ENCODE measurements around the gene SULT2B1.

The SULT2B1 gene

GRCh38 chr19:48582168-48582567 lies 30.2 kb downstream of the SULT2B1 start:
- Histone ChIP-seq H4K12ac (ENCODE audit: low read depth, low read length) (no peak overlapping the region), H3K27me3 (ENCODE audit: insufficient read depth, low read length) (no peaks in the 10 kb centered on the region), H2BK12ac (ENCODE audit: low read length) (no peak overlapping the region), H2AFZ (ENCODE audit: insufficient read depth, low read length, poor library complexity) (no peak overlapping the region), H3K23ac (ENCODE audit: low read length) (no peak overlapping the region), H4K91ac (ENCODE audit: low read depth, low read length) (no peak overlapping the region), H3K27ac (ENCODE audit: low read depth, low read length) (no peak overlapping the region), H2AK5ac (ENCODE audit: low read length) (no peak overlapping the region), H3K36me3 (ENCODE audit: control insufficient read depth in 1 of 2, insufficient read depth in 2 of 2, low read length in 2 of 2) (no peaks in the 10 kb centered on the region), H3K9ac (ENCODE audit: low read length) (no peak overlapping the region), H3K4me2 (ENCODE audit: low read length) (no peak overlapping the region), H4K8ac (ENCODE audit: low read depth, low read length) (no peak overlapping the region), H3K4ac (ENCODE audit: low read depth, low read length) (no peak overlapping the region), H2BK5ac (ENCODE audit: low read depth, low read length, poor library complexity) (no peak overlapping the region), H3K79me1 (ENCODE audit: low read length) (no peaks in the 10 kb centered on the region), H3K9me3 (ENCODE audit: insufficient read depth, low read depth, low read length) (no peaks in the 10 kb centered on the region), H3K14ac (ENCODE audit: low read length) (no peak overlapping the region), H3K18ac (ENCODE audit: low read length) (no peak overlapping the region), H3K4me1 (ENCODE audit: control insufficient read depth in 1 of 2, insufficient read depth in 2 of 2, low read length in 2 of 2) (no peaks in the 10 kb centered on the region), H2BK120ac (ENCODE audit: insufficient read depth, low read length, poor library complexity) (no peak overlapping the region), H3K4me3 (ENCODE audit: low read depth, low read length) (no peak overlapping the region), H3K79me2 (ENCODE audit: control insufficient read depth, insufficient read depth, low read length, poor library complexity) (no peaks in the 10 kb centered on the region)
- no CpG with 5 or more reads among the region's 2 CpGs for WGBS (ENCODE audit: extremely low coverage, insufficient coverage, insufficient read length)
- DNase-seq: peak in 1 of 2 donors; percentile 22

GRCh38 chr19:48587387-48587786 lies 35.4 kb downstream of the SULT2B1 start:
- Histone ChIP-seq H3K4me3 (ENCODE audit: low read depth, low read length) (no peak overlapping the region), H2BK5ac (ENCODE audit: low read depth, low read length, poor library complexity) (no peak overlapping the region), H2BK12ac (ENCODE audit: low read length) (no peak overlapping the region), H3K27me3 (ENCODE audit: insufficient read depth, low read length) (no peaks in the 10 kb centered on the region), H3K79me1 (ENCODE audit: low read length) (peaks cover 3% of the 10 kb centered on the region), H3K4me2 (ENCODE audit: low read length) (no peak overlapping the region), H3K18ac (ENCODE audit: low read length) (no peak overlapping the region), H2BK120ac (ENCODE audit: insufficient read depth, low read length, poor library complexity) (no peak overlapping the region), H4K8ac (ENCODE audit: low read depth, low read length) (no peak overlapping the region), H3K36me3 (ENCODE audit: control insufficient read depth in 1 of 2, insufficient read depth in 2 of 2, low read length in 2 of 2) (no peaks in the 10 kb centered on the region), H3K9ac (ENCODE audit: low read length) (no peak overlapping the region), H3K9me3 (ENCODE audit: insufficient read depth, low read depth, low read length) (no peaks in the 10 kb centered on the region), H3K14ac (ENCODE audit: low read length) (no peak overlapping the region), H4K91ac (ENCODE audit: low read depth, low read length) (no peak overlapping the region), H3K4ac (ENCODE audit: low read depth, low read length) (no peak overlapping the region), H4K12ac (ENCODE audit: low read depth, low read length) (no peak overlapping the region), H3K79me2 (ENCODE audit: control insufficient read depth, insufficient read depth, low read length, poor library complexity) (no peaks in the 10 kb centered on the region), H3K23ac (ENCODE audit: low read length) (no peak overlapping the region), H2AK5ac (ENCODE audit: low read length) (no peak overlapping the region), H2AFZ (ENCODE audit: insufficient read depth, low read length, poor library complexity) (no peak overlapping the region), H3K27ac (ENCODE audit: low read depth, low read length) (no peak overlapping the region), H3K4me1 (ENCODE audit: control insufficient read depth in 1 of 2, insufficient read depth in 2 of 2, low read length in 2 of 2) (peaks cover 0 to 5% of the 10 kb centered on the region in 2 experiments)
- WGBS (ENCODE audit: extremely low coverage, insufficient coverage, insufficient read length): no CpG with 5 or more reads among the region's 3 CpGs
- DNase-seq: no peak

- H3K4ac ChIP-seq (ENCODE audit: low read depth, low read length): no peak overlapping the region
- H2AK5ac ChIP-seq (ENCODE audit: low read length): no peak overlapping the region
- H3K36me3 ChIP-seq (ENCODE audit: control insufficient read depth in 1 of 2, insufficient read depth in 2 of 2, low read length in 2 of 2): no peaks in the 10 kb centered on the region
- H2BK5ac ChIP-seq (ENCODE audit: low read depth, low read length, poor library complexity): no peak overlapping the region
- H3K79me1 ChIP-seq (ENCODE audit: low read length): peaks cover 3% of the 10 kb centered on the region
- H2AFZ ChIP-seq (ENCODE audit: insufficient read depth, low read length, poor library complexity): peak overlapping the region; percentile 21
- peak overlapping the region; percentile 41 for H2BK12ac ChIP-seq (ENCODE audit: low read length)
- no peaks in the 10 kb centered on the region for H3K79me2 ChIP-seq (ENCODE audit: control insufficient read depth, insufficient read depth, low read length, poor library complexity)
- no peak overlapping the region for H2BK120ac ChIP-seq (ENCODE audit: insufficient read depth, low read length, poor library complexity)
- H3K18ac ChIP-seq (ENCODE audit: low read length): peak overlapping the region; percentile 30
- no peak overlapping the region for H3K27ac ChIP-seq (ENCODE audit: low read depth, low read length)
- no peak overlapping the region for H3K14ac ChIP-seq (ENCODE audit: low read length)
- no peak overlapping the region for H3K23ac ChIP-seq (ENCODE audit: low read length)
- H4K12ac ChIP-seq (ENCODE audit: low read depth, low read length): no peak overlapping the region
- H4K8ac ChIP-seq (ENCODE audit: low read depth, low read length): peak overlapping the region; percentile 75
- H3K9me3 ChIP-seq (ENCODE audit: insufficient read depth, low read depth, low read length): no peaks in the 10 kb centered on the region
- no peak overlapping the region for H3K4me3 ChIP-seq (ENCODE audit: low read depth, low read length)
- no peak overlapping the region for H4K91ac ChIP-seq (ENCODE audit: low read depth, low read length)
- peak overlapping the region; percentile 75 for H3K4me2 ChIP-seq (ENCODE audit: low read length)
- no peak overlapping the region for H3K9ac ChIP-seq (ENCODE audit: low read length)
- peak; percentile 92 to 98 for DNase-seq
- H3K27me3 ChIP-seq (ENCODE audit: insufficient read depth, low read length): no peaks in the 10 kb centered on the region
- peaks cover 0 to 5% of the 10 kb centered on the region in 2 experiments for H3K4me1 ChIP-seq (ENCODE audit: control insufficient read depth in 1 of 2, insufficient read depth in 2 of 2, low read length in 2 of 2)
- no CpG with 5 or more reads among the region's 36 CpGs for WGBS (ENCODE audit: extremely low coverage, insufficient coverage, insufficient read length)
These were observed 36.9 kb downstream of the SULT2B1 start for GRCh38 chr19:48588670-48589401.

GRCh38 chr19:48591021-48591420 lies 39.0 kb downstream of the SULT2B1 start:
- H3K14ac ChIP-seq (ENCODE audit: low read length): no peak overlapping the region
- H2BK120ac ChIP-seq (ENCODE audit: insufficient read depth, low read length, poor library complexity): no peak overlapping the region

More at GRCh38 chr19:48591021-48591420, 39.0 kb downstream of the SULT2B1 start:
- H2AFZ ChIP-seq (ENCODE audit: insufficient read depth, low read length, poor library complexity): no peak overlapping the region
- no peak overlapping the region for H2BK5ac ChIP-seq (ENCODE audit: low read depth, low read length, poor library complexity)
- H3K23ac ChIP-seq (ENCODE audit: low read length): no peak overlapping the region
- H3K4me2 ChIP-seq (ENCODE audit: low read length): no peak overlapping the region
- no peak overlapping the region for H4K8ac ChIP-seq (ENCODE audit: low read depth, low read length)
- H3K9ac ChIP-seq (ENCODE audit: low read length): no peak overlapping the region
- WGBS (ENCODE audit: extremely low coverage, insufficient coverage, insufficient read length): no CpG with 5 or more reads among the region's 5 CpGs
- no peak overlapping the region for H3K27ac ChIP-seq (ENCODE audit: low read depth, low read length)
- H3K9me3 ChIP-seq (ENCODE audit: insufficient read depth, low read depth, low read length): no peaks in the 10 kb centered on the region
- H3K4ac ChIP-seq (ENCODE audit: low read depth, low read length): no peak overlapping the region
- H3K79me2 ChIP-seq (ENCODE audit: control insufficient read depth, insufficient read depth, low read length, poor library complexity): no peaks in the 10 kb centered on the region
- H2BK12ac ChIP-seq (ENCODE audit: low read length): no peak overlapping the region
- H3K4me1 ChIP-seq (ENCODE audit: control insufficient read depth in 1 of 2, insufficient read depth in 2 of 2, low read length in 2 of 2): peaks cover 0 to 5% of the 10 kb centered on the region in 2 experiments
- H3K4me3 ChIP-seq (ENCODE audit: low read depth, low read length): no peak overlapping the region
- no peaks in the 10 kb centered on the region for H3K36me3 ChIP-seq (ENCODE audit: control insufficient read depth in 1 of 2, insufficient read depth in 2 of 2, low read length in 2 of 2)
- no peak overlapping the region for H2AK5ac ChIP-seq (ENCODE audit: low read length)
- H3K18ac ChIP-seq (ENCODE audit: low read length): no peak overlapping the region
- peak in 1 of 2 donors; percentile 19 for DNase-seq
- H3K79me1 ChIP-seq (ENCODE audit: low read length): peaks cover 3% of the 10 kb centered on the region
- no peaks in the 10 kb centered on the region for H3K27me3 ChIP-seq (ENCODE audit: insufficient read depth, low read length)
- H4K12ac ChIP-seq (ENCODE audit: low read depth, low read length): no peak overlapping the region
- no peak overlapping the region for H4K91ac ChIP-seq (ENCODE audit: low read depth, low read length)

All from trophoblast cell (in vitro differentiated cells and primary cell).